ENCODE measurements around the gene SNTA1. TPM values are rescaled to one million over a fixed set of nuclear protein-coding genes. Genes with fewer than 3 reads are reported as not detected.
"Not testable (repeated sequence)": the region's sequence is repeated elsewhere in the genome, so short reads cannot be mapped to it uniquely, and the experiment has no call there.

The SNTA1 gene
- total RNA-seq, 1 donor from 2014 or later, result 28.9 TPM

- no peak for TF ChIP-seq CTCF (IDR thresholded peaks at IDR 0.05)
- no peak overlapping the region for H3K4me3 Mint-ChIP-seq (ENCODE audit: unreplicated experiment)
- no peak overlapping the region for H3K27ac Mint-ChIP-seq (ENCODE audit: unreplicated experiment)
- DNase-seq (ENCODE audit: extremely low spot score, unreplicated experiment), result no peak
- peaks cover 28% of the 10 kb centered on the region for H3K36me3 Mint-ChIP-seq (ENCODE audit: unreplicated experiment)
- H3K9me3 Mint-ChIP-seq (ENCODE audit: unreplicated experiment), result no peaks in the 10 kb centered on the region
- H3K27me3 Mint-ChIP-seq (ENCODE audit: unreplicated experiment), result no peaks in the 10 kb centered on the region
- H3K4me1 Mint-ChIP-seq (ENCODE audit: unreplicated experiment), result peaks cover 19% of the 10 kb centered on the region
Observed at GRCh38 chr20:33394718-33395117, 48.8 kb downstream of the SNTA1 start.

- no peak for TF ChIP-seq CTCF (IDR thresholded peaks at IDR 0.05)
- Mint-ChIP-seq H3K36me3 (ENCODE audit: unreplicated experiment) (peaks cover 30% of the 10 kb centered on the region), H3K9me3 (ENCODE audit: unreplicated experiment) (no peaks in the 10 kb centered on the region), H3K27ac (ENCODE audit: unreplicated experiment) (no peak overlapping the region), H3K4me3 (ENCODE audit: unreplicated experiment) (no peak overlapping the region), H3K27me3 (ENCODE audit: unreplicated experiment) (no peaks in the 10 kb centered on the region), H3K4me1 (ENCODE audit: unreplicated experiment) (peaks cover 14% of the 10 kb centered on the region)
- DNase-seq (ENCODE audit: extremely low spot score, unreplicated experiment), result no peak
Observed at GRCh38 chr20:33393609-33394008, 50.0 kb downstream of the SNTA1 start.

- Mint-ChIP-seq H3K9me3 (ENCODE audit: unreplicated experiment) (no peaks in the 10 kb centered on the region), H3K27ac (ENCODE audit: unreplicated experiment) (peak overlapping the region; percentile 81), H3K27me3 (ENCODE audit: unreplicated experiment) (no peaks in the 10 kb centered on the region), H3K4me1 (ENCODE audit: unreplicated experiment) (peaks cover 14% of the 10 kb centered on the region), H3K4me3 (ENCODE audit: unreplicated experiment) (peak overlapping the region; percentile 34), H3K36me3 (ENCODE audit: unreplicated experiment) (peaks cover 37% of the 10 kb centered on the region)
- TF ChIP-seq CTCF (IDR thresholded peaks at IDR 0.05), result no peak
- DNase-seq (ENCODE audit: extremely low spot score, unreplicated experiment), result no peak
Observed at GRCh38 chr20:33391722-33392415, 51.7 kb downstream of the SNTA1 start.

GRCh38 chr20:33389326-33389725 lies 54.2 kb downstream of the SNTA1 start:
- Mint-ChIP-seq H3K36me3 (ENCODE audit: unreplicated experiment) (peaks cover 47% of the 10 kb centered on the region), H3K4me1 (ENCODE audit: unreplicated experiment) (peaks cover 14% of the 10 kb centered on the region)

GRCh38 chr20:33388268-33388667 lies 55.3 kb downstream of the SNTA1 start:
- no peaks in the 10 kb centered on the region for H3K9me3 Mint-ChIP-seq (ENCODE audit: unreplicated experiment)
- no peak overlapping the region for H3K27ac Mint-ChIP-seq (ENCODE audit: unreplicated experiment)
- TF ChIP-seq CTCF (IDR thresholded peaks at IDR 0.05), result no peak
- H3K36me3 Mint-ChIP-seq (ENCODE audit: unreplicated experiment), result peaks cover 44% of the 10 kb centered on the region
- no peak for DNase-seq (ENCODE audit: extremely low spot score, unreplicated experiment)
- peaks cover 12% of the 10 kb centered on the region for H3K4me1 Mint-ChIP-seq (ENCODE audit: unreplicated experiment)
- no peak overlapping the region for H3K4me3 Mint-ChIP-seq (ENCODE audit: unreplicated experiment)
- H3K27me3 Mint-ChIP-seq (ENCODE audit: unreplicated experiment), result no peaks in the 10 kb centered on the region

More at GRCh38 chr20:33389326-33389725, 54.2 kb downstream of the SNTA1 start:
- H3K27me3 Mint-ChIP-seq (ENCODE audit: unreplicated experiment); H3K9me3 Mint-ChIP-seq (ENCODE audit: unreplicated experiment); DNase-seq (ENCODE audit: extremely low spot score, unreplicated experiment); H3K27ac Mint-ChIP-seq (ENCODE audit: unreplicated experiment); H3K4me3 Mint-ChIP-seq (ENCODE audit: unreplicated experiment): not testable (repeated sequence)
